BJ (cell line): Measurements from ENCODE around the gene SETD2. TPM values are rescaled to one million over a fixed set of nuclear protein-coding genes. Genes with fewer than 3 reads are reported as not detected.

ENCODE experiments used
- CTCF ChIA-PET: fragments of 350-600 bp; formaldehyde crosslinking; extraction: SDS; loops from one replicate; lab custom pipeline; 2021; ENCODE audit warnings: antibody characterized with exemption, inconsistent platforms; lab: Yijun Ruan, JAX
- POLR2A ChIA-PET: fragments of 300-600 bp; sonication (Branson Sonifier 250); formaldehyde crosslinking; extraction: SDS; loops from one replicate; lab custom pipeline; 2021; ENCODE audit warnings: antibody characterized with exemption; lab: Charles Lee
- DNase-seq: peaks from one replicate; pipeline ENCODE4 v3.0.0-alpha.2; 2011; ENCODE audit warnings: low read depth
- H3K27me3 ChIP-seq: 2 replicates; pipeline ENCODE4 v1.6.0; 2011; ENCODE audit warnings: low read length; ENCODE audit not compliant: control insufficient read depth, insufficient read depth
- H3K36me3 ChIP-seq: 2 replicates; pipeline ENCODE4 v1.5.1; 2011; ENCODE audit warnings: low read length; ENCODE audit not compliant: control insufficient read depth, insufficient read depth
- H3K4me3 ChIP-seq: 2 replicates; pipeline ENCODE4 v1.5.1; 2011; ENCODE audit warnings: low read depth, mild to moderate bottlenecking, control low read depth, low read length
- CTCF ChIP-seq: IDR thresholded peaks from 2 replicates; pipeline ENCODE4 v1.5.1; 2011; ENCODE audit warnings: low read depth, mild to moderate bottlenecking, control low read depth, inconsistent platforms, low read length, moderate library complexity; ENCODE audit not compliant: insufficient read depth
- polyA plus RNA-seq: library from polyadenylated mRNA; depleted of rRNA; stranded (reverse); fragments of >200 nt; gene quantifications from 2 replicates; pipeline ENCODE4 v1.2.3, GENCODE V29; 2011

SETD2 gene
- polyA plus RNA-seq, 1 experiment: 12.9 TPM

GRCh38 chr3:46995901-46996562 is 167.9 kb downstream of the SETD2 start:
- TF ChIP-seq CTCF: no peak
- Histone ChIP-seq H3K4me3 (no peak overlapping the region), H3K27me3 (no peaks in the 10 kb centered on the region), H3K36me3 (no peaks in the 10 kb centered on the region; the same call in 1 of the 2 replicates)
- ChIA-PET CTCF (interaction anchor here (0.8 kb wide), 1 partner anchor 12 kb away, joined by 3 read pairs; no protein-coding TSS in a partner anchor), POLR2A (no interaction called here)
- no peak for DNase-seq

- no peak for DNase-seq
- ChIA-PET CTCF (no interaction called here), POLR2A (no interaction called here)
- TF ChIP-seq CTCF: no peak
- H3K27me3 ChIP-seq: no peaks in the 10 kb centered on the region
- H3K36me3 ChIP-seq: no peaks in the 10 kb centered on the region; the same call in 1 of the 2 replicates
- no peak overlapping the region for H3K4me3 ChIP-seq
Measured at GRCh38 chr3:46994801-46995731, 168.8 kb downstream of the SETD2 start.

- Histone ChIP-seq H3K27me3 (no peaks in the 10 kb centered on the region), H3K36me3 (no peaks in the 10 kb centered on the region; the same call in 1 of the 2 replicates), H3K4me3 (no peak overlapping the region)
- POLR2A ChIA-PET: no interaction called here
- CTCF ChIA-PET: interaction anchor here (1.2 kb wide), 1 partner anchor 14 kb away, joined by 3 read pairs; no protein-coding TSS in a partner anchor
- no peak for DNase-seq
- TF ChIP-seq CTCF: no peak
Measured at GRCh38 chr3:46993986-46994385, 169.9 kb downstream of the SETD2 start.

- ChIA-PET POLR2A (interaction anchor here (1.3 kb wide), 1 partner anchor 16 kb away, joined by 3 read pairs; no protein-coding TSS in a partner anchor), CTCF (interaction anchor here (1.2 kb wide), 2 partner anchors 13 to 69 kb away, joined by 3 to 4 read pairs; no protein-coding TSS in a partner anchor)
- TF ChIP-seq CTCF: no peak
Measured at GRCh38 chr3:46993292-46993691, 170.6 kb downstream of the SETD2 start.

GRCh38 chr3:46992231-46992630 is 171.7 kb downstream of the SETD2 start:
- DNase-seq: no peak
- Histone ChIP-seq H3K4me3 (no peak overlapping the region), H3K36me3 (no peaks in the 10 kb centered on the region; the same call in 1 of the 2 replicates), H3K27me3 (no peaks in the 10 kb centered on the region)
- POLR2A ChIA-PET: interaction anchor here (1.3 kb wide), 1 partner anchor 17 kb away, joined by 3 read pairs; no protein-coding TSS in a partner anchor
- CTCF ChIA-PET: interaction anchor here (1.2 kb wide), 1 partner anchor 68 kb away, joined by 4 read pairs; no protein-coding TSS in a partner anchor
- no peak for TF ChIP-seq CTCF

More at GRCh38 chr3:46993292-46993691, 170.6 kb downstream of the SETD2 start:
- H3K36me3 ChIP-seq: no peaks in the 10 kb centered on the region; the same call in 1 of the 2 replicates
- H3K27me3 ChIP-seq: no peaks in the 10 kb centered on the region
- H3K4me3 ChIP-seq: no peak overlapping the region
- no peak for DNase-seq
